Endothelial cell of umbilical vein (primary cell): ENCODE results near the gene SETBP1. TPM values are rescaled to one million over a fixed set of nuclear protein-coding genes. Genes with fewer than 3 reads are reported as not detected.

ENCODE experiments used
- BruUV-seq: library from RNA; stranded (reverse); fragments of 400-500 nt; replicated peaks from 2 replicates; lab custom pipeline; 2021; lab: Mats Ljungman, UMichigan
- CTCF ChIA-PET: fragments of 300-600, 350-600 bp; sonication (Branson Sonifier 250); formaldehyde crosslinking; loops from one replicate; lab custom pipeline; 2021; ENCODE audit warnings: antibody characterized with exemption, inconsistent platforms; lab: Charles Lee
- POLR2A ChIA-PET: fragments of 300-600, 350-600 bp; sonication (Branson Sonifier 250); formaldehyde crosslinking; loops from one replicate; lab custom pipeline; 2021; ENCODE audit warnings: antibody characterized with exemption, inconsistent platforms; lab: Charles Lee
- DNase-seq: peaks from one replicate; pipeline ENCODE4 v3.0.0-alpha.2; 2011; ENCODE audit warnings: low read depth, low spot score
- FAIRE-seq: peaks from 2 replicates; lab custom pipeline; 2011; peaks lifted over from hg19 to GRCh38; lab: Jason Lieb, UNC
- H2AFZ ChIP-seq: 2 replicates; pipeline ENCODE4 v1.6.0; 2012; ENCODE audit warnings: low read depth, low read length, control low read depth, inconsistent platforms
- H3K27ac ChIP-seq: 2 replicates; pipeline ENCODE4 v1.5.1; 2011; ENCODE audit warnings: low read depth, mild to moderate bottlenecking, control low read depth, low read length, moderate library complexity; ENCODE audit not compliant: insufficient read depth
- H3K27me3 ChIP-seq, 2 experiments: 2 replicates each; pipeline versions ENCODE4 v1.6.0 to v1.6.1; 2011; ENCODE audit warnings: low read length in 2 of 2, mixed read lengths in 1 of 2; ENCODE audit not compliant: control insufficient read depth in 2 of 2, insufficient read depth in 2 of 2
- H3K36me3 ChIP-seq, 2 experiments: 2 replicates in 1 of 2; 3 replicates in 1 of 2; pipeline ENCODE4 v1.5.1; 2011; ENCODE audit warnings: low read length in 2 of 2, mild to moderate bottlenecking in 1 of 2, moderate library complexity in 1 of 2; ENCODE audit not compliant: control insufficient read depth in 2 of 2, insufficient read depth in 2 of 2; ENCODE audit errors: extremely low read depth in 1 of 2
- H3K4me1 ChIP-seq: 3 replicates; pipeline ENCODE4 v1.5.1; 2011; ENCODE audit warnings: mild to moderate bottlenecking, low read length; ENCODE audit not compliant: control insufficient read depth, insufficient read depth; ENCODE audit errors: extremely low read depth
- H3K4me2 ChIP-seq: 2 replicates; pipeline ENCODE4 v1.6.1; 2011; ENCODE audit warnings: low read length, control low read depth, mixed read lengths; ENCODE audit not compliant: insufficient read depth
- H3K4me3 ChIP-seq, 3 experiments: fragments of 200-600 bp in 1 of 3; sonication (generic), shearing (Covaris generic) in 1 of 3; replicated peaks in 1 of 3; 2 replicates each; pipeline ENCODE4 v1.5.1; 2011 to 2016; ENCODE audit warnings: control low read depth in 3 of 3, low read length in 3 of 3, mild to moderate bottlenecking in 2 of 3, inconsistent platforms in 1 of 3, low read depth in 1 of 3, moderate library complexity in 1 of 3; ENCODE audit not compliant: insufficient read depth in 1 of 3
- H3K79me2 ChIP-seq: 2 replicates; pipeline ENCODE4 v1.6.0; 2012; ENCODE audit warnings: low read length, inconsistent platforms; ENCODE audit not compliant: control insufficient read depth, insufficient read depth
- H3K9ac ChIP-seq: replicated peaks from 2 replicates; pipeline ENCODE3; 2011; ENCODE audit warnings: low read length, control low read depth; ENCODE audit not compliant: insufficient read depth; ENCODE audit errors: extremely low read depth
- H3K9me1 ChIP-seq: replicated peaks from 3 replicates; pipeline ENCODE4 v1.6.0; 2011; ENCODE audit warnings: mild to moderate bottlenecking, low read length; ENCODE audit not compliant: control insufficient read depth, insufficient read depth; ENCODE audit errors: extremely low read depth
- H3K9me3 ChIP-seq: replicated peaks from 2 replicates; pipeline ENCODE4 v1.5.1; 2012; ENCODE audit warnings: low read length, inconsistent platforms; ENCODE audit not compliant: control insufficient read depth, insufficient read depth
- H4K20me1 ChIP-seq: replicated peaks from 2 replicates; pipeline ENCODE3; 2011; ENCODE audit warnings: mild to moderate bottlenecking, low read length; ENCODE audit not compliant: control insufficient read depth, insufficient read depth; ENCODE audit errors: extremely low read depth
- CTCF ChIP-seq, 2 donors: IDR thresholded peaks; 1 replicate in 1 of 2; 2 replicates in 1 of 2; pipeline ENCODE4 v1.5.1; 2011; ENCODE audit warnings: low read length in 2 of 2, mild to moderate bottlenecking in 2 of 2, moderate library complexity in 2 of 2, control low read depth in 1 of 2, inconsistent platforms in 1 of 2, low read depth in 1 of 2; ENCODE audit not compliant: insufficient read depth in 1 of 2; ENCODE audit errors: extremely low read depth in 1 of 2
- EZH2 ChIP-seq: IDR thresholded peaks from 2 replicates; pipeline ENCODE4 v1.6.1; 2012; ENCODE audit warnings: borderline replicate concordance, low read depth, mild to moderate bottlenecking, moderate library complexity, low read length, inconsistent platforms; ENCODE audit not compliant: severe bottlenecking
- GATA2 ChIP-seq: IDR thresholded peaks from 2 replicates; pipeline ENCODE4 v1.7.0; 2011; ENCODE audit warnings: low read depth, mild to moderate bottlenecking, moderate library complexity, mixed read lengths, low read length; ENCODE audit not compliant: insufficient read length, insufficient read depth
- JUN ChIP-seq: IDR thresholded peaks from 2 replicates; pipeline ENCODE4 v1.6.1; 2011; ENCODE audit warnings: borderline replicate concordance, low read depth; ENCODE audit not compliant: insufficient read length, insufficient read depth
- MYC ChIP-seq: IDR thresholded peaks from one replicate; pipeline ENCODE4 v1.6.1; 2011; ENCODE audit warnings: mild to moderate bottlenecking, low read depth, low read length
- POLR2AphosphoS5 ChIP-seq: IDR thresholded peaks from 2 replicates; pipeline ENCODE4 v1.6.1; 2012; ENCODE audit warnings: low read depth, mild to moderate bottlenecking, control low read depth, low read length, moderate library complexity; ENCODE audit not compliant: insufficient read depth
- dilution Hi-C: fragments of 300-500 bp; cut with MboI; formaldehyde crosslinking; loops from one replicate; pipeline ENCODE4 v1.15.0; 2019; ENCODE audit warnings: low sequenced_read_pairs; ENCODE audit not compliant: extremely low pct_ligation_motif_present
- intact Hi-C: fragments of 100-400 bp; cut with micrococcal nuclease; formaldehyde crosslinking; loops from one replicate; pipeline ENCODE4 v1.10.0; 2022
- polyA plus RNA-seq, 4 experiments: library from polyadenylated mRNA; depleted of rRNA in 3 of 4; stranded (reverse) in 3 of 4; unstranded in 1 of 4; fragments of >200 nt; gene quantifications; 2 replicates each; pipeline versions ENCODE4 v1.2.1 to v1.2.3, GENCODE V29; 2011 to 2012; ENCODE audit warnings: missing spikeins in 1 of 4
- total RNA-seq: library from RNA; stranded (reverse); gene quantifications from 2 replicates; pipeline ENCODE4 v1.2.3, GENCODE V29; 2021
- TF ChIP-seq, protein P1 (sequence below): IDR thresholded peaks from 2 replicates; pipeline ENCODE4 v1.6.1; 2011; ENCODE audit not compliant: insufficient read depth, insufficient read length

SETBP1 gene
- total and polyA plus RNA-seq, 2 donors (not counting 3 experiments of a cell fraction or from before 2014, with no cell fraction given) = 0.76 to 3.1 TPM

DNA sequence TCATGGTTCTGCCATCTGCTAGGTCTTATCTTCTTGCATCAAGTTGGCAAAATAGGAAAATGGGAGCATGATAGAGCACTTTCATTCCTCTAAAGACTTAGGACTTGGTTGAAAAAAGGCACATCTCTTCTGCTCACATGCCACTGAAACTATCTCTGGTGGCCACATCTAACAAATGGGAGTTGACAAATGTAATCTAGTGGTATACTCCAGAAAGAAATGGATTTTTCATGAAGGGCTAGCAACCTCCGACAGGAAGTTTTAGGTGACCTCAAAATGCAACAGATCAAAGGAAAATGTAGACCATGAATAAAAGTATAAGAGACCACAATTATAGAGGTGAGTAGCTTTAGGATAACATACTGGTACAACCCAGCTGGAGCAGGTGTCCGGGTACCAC is 224.1 kb downstream of the SETBP1 start:
- Histone ChIP-seq H3K27me3 (no peaks in the 10 kb centered on the region), H3K9me3 (no peaks in the 10 kb centered on the region), H3K4me1 (no peaks in the 10 kb centered on the region), H3K79me2 (no peaks in the 10 kb centered on the region), H3K4me2 (no peak overlapping the region), H3K9me1 (no peaks in the 10 kb centered on the region), H3K4me3 (no peak overlapping the region), H3K36me3 (no peaks in the 10 kb centered on the region), H2AFZ (no peak overlapping the region), H3K27ac (no peak overlapping the region), H4K20me1 (no peaks in the 10 kb centered on the region), H3K9ac (no peak overlapping the region)
- dilution Hi-C loops (no loop called here), intact Hi-C loops (no loop called here)
- FAIRE-seq = no peak
- ChIA-PET CTCF (no interaction called here), POLR2A (no interaction called here)
- TF ChIP-seq EZH2 = no peak
- TF ChIP-seq MYC = no peak
- TF ChIP-seq JUN = no peak
- no peak for DNase-seq
- no TSS peak for BruUV-seq

DNA sequence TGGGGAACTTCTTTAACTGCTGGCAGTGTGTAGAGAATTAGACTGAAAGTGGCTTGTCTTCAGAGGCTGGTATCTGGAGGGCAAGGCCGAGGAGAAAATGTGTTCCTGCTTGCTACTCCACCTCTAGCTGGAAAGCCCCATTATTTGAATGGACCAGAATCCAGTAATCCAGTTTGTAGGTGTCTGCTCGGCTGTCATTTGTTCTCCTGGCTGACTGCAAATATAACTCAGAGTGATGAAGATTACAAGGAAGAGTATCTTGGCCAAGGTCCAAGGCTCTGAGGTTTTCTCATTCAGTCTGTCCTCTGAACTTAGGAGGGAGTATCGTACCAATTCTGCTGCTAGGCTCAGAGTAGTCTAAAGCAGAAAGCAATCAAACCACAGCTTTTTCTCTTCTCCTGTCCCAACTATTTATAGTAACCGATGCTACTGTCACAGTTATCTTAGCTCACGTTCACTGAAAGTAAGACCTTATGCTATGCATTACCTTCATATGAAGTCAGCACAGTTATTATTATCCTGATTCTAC is 228.6 kb downstream of the SETBP1 start:
- no peak for DNase-seq
- CTCF ChIA-PET = no interaction called here
- FAIRE-seq = no peak
- POLR2A ChIA-PET = no interaction called here
- Histone ChIP-seq H3K9me3 (no peaks in the 10 kb centered on the region), H3K79me2 (no peaks in the 10 kb centered on the region), H4K20me1 (no peaks in the 10 kb centered on the region), H3K9me1 (no peaks in the 10 kb centered on the region), H3K27me3 (no peaks in the 10 kb centered on the region), H2AFZ (no peak overlapping the region), H3K36me3 (no peaks in the 10 kb centered on the region), H3K4me1 (no peaks in the 10 kb centered on the region), H3K4me2 (no peak overlapping the region), H3K27ac (no peak overlapping the region), H3K4me3 (no peak overlapping the region), H3K9ac (no peak overlapping the region)
- intact Hi-C loops (no loop called here), dilution Hi-C loops (no loop called here)
- no TSS peak for BruUV-seq
- TF ChIP-seq JUN (no peak), CTCF (IDR thresholded peaks at IDR 0.05; ENCODE audit: extremely low read depth in 1 of 2, insufficient read depth in 1 of 2, low read depth in 1 of 2, low read length in 2 of 2) (no peak), GATA2 (no peak), MYC (no peak), POLR2AphosphoS5 (no peak), EZH2 (no peak)
- TF ChIP-seq, protein P1, sequence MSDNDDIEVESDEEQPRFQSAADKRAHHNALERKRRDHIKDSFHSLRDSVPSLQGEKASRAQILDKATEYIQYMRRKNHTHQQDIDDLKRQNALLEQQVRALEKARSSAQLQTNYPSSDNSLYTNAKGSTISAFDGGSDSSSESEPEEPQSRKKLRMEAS = no peak
